RKO (cell line): ENCODE results near the gene NUFIP2.
"Not testable (repeated sequence)": the region's sequence is repeated elsewhere in the genome, so short reads cannot be mapped to it uniquely, and the experiment has no call there.

Source experiments
- DNase-seq: peaks from one replicate; pipeline ENCODE4 v3.0.0-alpha.2; 2016; ENCODE audit warnings: low spot score

Gene NUFIP2

DNA sequence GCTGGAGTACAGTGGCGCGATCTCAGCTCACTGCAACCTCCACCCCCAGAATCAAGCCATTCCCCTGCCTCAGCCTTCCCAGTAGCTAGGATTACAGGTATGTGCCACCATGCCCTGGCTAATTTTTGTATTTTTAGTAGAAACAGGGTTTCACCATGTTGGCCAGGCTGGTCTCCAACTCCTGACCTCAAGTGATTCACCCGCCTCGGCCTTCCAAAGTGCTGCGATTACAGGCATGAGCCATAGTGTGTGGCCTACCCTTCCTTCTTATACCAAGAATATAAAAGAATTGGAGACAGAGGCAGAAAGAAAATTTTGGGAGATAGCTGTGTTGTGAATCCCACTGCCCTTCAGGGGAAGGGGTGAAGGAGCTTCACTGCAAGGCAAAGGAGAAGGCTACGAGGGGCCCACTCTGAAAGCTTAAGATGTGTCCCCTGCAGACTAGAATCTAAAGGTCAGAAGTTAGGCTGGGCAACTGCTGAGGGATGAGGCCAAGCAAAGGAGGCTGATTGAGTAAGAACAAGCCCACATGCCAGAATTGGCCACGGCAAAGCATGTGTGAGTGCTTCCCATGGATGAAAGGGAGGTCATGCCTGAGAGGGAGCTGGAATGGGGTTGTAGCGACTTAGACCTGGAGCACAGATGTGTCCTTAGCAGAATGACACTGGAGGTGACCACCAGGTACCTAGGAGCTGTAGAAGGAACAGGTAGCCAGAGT, 55.7 kb downstream of the NUFIP2 start:
- DNase-seq: no peak

DNA sequence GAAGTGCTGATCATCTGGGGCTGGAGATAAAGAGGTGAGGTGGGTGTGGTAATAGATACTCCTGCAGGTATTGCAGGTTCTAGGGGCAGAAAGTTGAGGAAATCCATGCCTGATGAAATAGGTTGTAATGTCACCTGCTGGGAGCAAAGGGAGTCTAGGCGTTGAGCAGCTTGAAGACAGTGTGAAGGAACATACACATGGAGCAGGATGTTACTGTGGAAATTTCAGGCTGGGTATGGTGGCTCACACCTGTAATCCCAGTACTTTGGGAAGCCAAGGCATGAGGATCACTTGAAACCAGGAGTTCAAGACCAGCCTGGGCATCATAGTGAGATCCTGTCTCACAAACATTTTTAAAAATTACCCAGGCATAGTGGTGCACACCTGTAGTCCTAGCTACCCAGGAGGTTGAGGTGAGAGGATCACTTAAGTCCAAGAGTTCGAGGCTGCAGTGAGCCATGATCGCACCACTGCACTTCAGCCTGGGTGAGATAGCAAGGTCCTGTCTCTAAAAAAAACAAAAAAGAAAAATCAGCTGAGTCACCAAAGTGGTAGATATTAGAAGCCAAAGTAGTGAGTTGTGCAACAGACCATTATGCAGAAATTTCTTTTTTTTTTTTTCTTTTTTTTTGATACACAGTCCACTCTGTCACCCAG, 56.3 kb downstream of the NUFIP2 start:
- DNase-seq: no peak

DNA sequence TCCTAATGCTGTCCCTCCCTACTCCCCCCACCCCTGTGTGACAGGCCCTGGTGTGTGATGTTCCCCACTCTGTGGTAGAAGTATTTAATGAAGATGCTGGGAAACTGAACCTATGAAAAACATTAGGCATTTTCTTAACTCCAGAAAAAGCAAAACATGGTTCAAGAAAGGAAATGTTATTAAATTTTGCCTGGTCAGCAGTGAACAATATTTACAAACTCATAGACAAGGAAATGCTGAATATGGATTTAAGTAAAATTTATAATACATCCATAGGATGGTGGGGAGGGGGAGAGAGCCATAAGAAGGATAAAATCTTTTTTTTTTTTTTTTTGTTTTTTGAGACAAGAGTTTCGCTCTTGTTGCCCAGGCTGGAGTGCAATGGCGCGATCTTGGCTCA, 58.0 kb downstream of the NUFIP2 start:
- no peak for DNase-seq

DNA sequence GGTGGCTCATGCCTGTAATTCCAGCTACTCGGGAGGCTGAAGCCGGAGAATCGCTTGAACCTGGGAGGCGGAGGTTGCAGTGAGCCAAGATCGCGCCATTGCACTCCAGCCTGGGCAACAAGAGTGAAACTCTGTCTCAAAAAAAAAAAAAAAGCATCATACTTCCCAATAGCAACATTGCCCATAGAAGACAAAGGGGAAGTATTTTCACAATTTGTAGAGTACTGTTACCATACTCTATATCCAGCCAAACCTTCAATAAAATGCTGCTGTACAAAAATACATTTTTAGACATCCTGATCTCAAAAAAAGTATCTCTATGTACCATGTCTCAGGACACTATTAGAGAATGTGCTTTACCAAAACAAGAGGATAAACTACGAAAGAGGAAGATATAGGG, 59.0 kb downstream of the NUFIP2 start:
- DNase-seq: not testable (repeated sequence)

DNA sequence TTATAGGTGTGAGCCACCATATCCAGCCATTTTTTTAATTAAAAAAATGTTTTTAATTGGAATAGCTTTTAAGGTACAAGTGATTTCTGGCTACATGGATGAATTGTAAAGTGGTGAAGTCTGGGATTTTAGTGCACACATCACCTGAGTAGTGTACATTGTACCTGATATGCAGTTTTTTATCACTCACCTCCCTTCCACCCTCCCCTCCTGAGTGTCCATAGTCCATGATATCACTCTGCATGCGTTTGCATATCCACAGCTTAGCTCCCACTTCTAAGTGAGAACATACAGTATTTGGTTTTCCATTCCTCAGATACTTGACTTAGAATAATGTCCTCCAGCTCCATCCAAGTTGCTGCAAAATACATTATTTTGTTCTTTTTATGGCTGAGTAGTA, 60.6 kb downstream of the NUFIP2 start:
- no peak for DNase-seq

DNA sequence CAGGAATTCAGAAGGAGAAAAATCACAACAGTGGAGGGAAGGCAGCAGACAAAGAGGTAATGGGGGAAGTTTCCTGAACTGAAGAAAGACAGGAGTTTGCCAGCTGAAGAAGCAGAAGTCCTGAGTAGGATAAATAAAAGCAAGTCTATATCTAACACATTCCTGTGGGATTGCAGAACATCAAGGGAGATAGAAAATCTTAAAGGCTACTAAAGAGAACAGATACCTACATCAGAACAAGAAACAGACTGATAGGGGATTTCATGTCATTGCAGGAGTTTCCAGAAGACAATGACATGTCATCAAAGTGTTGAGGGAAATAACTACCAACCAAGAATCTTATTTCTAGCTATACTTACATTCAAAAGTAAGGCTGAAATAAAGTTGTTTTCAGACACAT, 68.6 kb downstream of the NUFIP2 start:
- DNase-seq: no peak

DNA sequence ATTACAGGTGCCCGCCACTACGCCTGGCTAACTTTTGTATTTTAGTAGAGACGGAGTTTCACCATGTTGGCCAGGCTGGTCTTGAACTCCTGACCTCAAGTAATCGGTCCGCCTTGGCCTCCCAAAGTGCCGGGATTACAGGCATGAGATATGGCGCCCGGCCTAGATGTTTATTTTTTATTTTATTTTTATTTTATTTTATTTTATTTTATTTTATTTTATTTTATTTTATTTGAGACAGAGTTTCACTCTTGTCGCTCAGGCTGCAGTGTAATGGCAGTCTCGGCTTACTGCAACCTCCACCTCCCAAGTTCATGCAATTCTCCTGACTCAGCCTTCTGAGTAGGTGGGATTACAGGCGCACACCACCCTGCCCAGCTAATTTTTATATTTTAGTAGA, 72.6 kb downstream of the NUFIP2 start:
- DNase-seq: not testable (repeated sequence)

DNA sequence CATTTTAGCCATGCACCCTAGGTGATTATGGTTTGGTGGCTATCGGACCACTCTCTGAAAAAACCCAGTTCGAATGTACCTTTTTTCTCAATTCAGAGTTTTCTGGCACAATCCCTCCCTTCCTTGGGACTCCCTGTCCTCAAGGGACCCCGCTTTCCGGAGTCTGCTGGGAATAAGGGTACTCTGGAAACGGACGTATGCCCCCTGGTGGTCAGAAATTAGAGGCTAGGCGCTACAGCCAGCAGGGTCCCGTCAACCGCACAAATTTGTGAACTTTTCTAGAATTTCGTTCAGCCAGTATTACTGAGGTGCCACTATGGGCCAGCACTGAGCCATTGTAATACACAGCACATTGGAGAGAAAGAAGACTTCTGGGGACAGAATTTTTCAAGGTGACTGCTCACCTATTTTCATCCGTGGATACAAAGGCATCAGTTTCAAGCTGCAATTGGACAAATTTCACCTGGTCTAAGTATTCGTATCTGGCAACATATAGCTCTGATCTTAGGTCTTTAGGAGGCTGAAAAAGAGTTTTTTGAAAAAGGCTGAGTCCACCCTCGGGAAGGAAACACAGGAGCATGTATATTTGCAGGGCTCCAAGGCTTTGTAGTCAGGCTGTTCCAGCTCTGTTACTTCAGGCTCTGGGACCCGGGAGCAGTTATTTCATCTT, 74.4 kb downstream of the NUFIP2 start:
- DNase-seq: peak; percentile 87

DNA sequence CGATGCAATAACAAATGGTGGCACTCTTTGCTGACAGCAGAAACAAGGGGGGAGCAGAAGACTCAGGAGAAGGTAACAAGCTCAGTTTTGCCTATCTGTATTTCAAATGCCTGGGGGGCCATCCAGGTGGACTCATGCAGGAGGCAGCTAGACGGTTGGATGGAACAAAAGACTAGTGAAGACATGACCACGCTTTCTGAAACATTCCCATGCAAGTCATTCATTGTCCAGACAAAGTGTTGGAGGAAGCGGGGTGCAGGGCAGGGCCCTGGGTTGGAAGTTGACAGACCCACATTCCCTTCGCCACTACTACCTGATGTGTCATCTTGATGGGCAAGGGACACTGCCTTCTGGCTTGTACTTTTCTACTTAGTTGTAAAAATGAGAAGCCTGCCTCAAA, 77.1 kb downstream of the NUFIP2 start:
- DNase-seq: no peak

DNA sequence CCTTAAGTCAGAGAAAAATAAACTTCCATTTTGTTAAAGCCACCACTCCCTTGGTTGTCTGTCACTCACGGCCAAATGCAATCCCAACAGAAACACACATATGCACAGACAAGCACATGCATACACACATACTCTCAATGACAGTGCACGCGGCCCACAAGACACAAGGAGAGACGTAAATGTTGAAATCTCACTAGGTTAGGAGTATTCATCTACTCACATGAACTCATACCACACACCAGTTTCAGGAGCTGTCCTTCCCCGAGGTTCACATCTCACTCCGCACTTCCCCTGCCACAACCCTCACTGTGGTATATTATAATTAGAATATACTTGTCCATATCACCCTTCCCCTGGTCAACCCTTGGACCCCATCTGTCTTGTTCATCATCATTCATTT, 77.8 kb downstream of the NUFIP2 start:
- no peak for DNase-seq

DNA sequence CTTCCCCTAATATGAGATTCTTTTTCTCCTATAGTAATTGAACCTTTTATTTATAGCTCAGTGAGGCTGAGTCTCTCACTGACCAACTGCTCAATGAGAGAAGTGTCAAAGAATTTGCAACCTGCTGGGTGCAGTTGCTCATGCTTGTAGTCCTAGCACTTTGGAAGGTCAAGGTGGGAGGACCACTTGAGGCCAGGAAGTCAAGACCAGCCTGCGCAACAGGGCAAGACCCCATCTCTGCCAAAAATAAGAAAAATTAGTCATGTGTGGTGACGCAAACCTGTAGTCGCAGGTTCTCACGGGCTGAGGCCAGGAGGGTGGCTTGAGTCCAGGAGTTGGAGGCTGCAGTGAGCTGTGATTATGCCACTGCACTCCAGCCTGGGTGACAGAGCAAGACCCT, 78.2 kb downstream of the NUFIP2 start:
- DNase-seq: no peak

DNA sequence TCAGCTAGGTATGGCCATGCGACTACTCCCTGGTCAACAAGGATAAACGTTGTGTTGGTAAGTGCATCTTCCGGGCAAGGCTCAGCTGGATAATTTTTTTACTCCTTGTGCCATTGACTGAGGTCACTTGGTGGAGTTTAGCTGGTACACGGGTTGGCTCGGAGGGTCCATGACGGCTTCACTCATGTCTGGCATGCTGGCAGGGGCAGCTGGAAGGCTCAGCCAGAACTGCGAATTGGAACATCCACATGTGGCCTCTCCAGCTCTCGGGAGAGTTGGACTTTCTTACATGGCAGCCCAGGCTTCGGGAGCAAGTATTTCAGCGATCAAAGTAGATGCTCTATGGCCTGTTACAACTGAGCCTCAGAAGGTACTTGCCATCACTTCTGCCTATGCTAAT, 78.8 kb downstream of the NUFIP2 start:
- no peak for DNase-seq

DNA sequence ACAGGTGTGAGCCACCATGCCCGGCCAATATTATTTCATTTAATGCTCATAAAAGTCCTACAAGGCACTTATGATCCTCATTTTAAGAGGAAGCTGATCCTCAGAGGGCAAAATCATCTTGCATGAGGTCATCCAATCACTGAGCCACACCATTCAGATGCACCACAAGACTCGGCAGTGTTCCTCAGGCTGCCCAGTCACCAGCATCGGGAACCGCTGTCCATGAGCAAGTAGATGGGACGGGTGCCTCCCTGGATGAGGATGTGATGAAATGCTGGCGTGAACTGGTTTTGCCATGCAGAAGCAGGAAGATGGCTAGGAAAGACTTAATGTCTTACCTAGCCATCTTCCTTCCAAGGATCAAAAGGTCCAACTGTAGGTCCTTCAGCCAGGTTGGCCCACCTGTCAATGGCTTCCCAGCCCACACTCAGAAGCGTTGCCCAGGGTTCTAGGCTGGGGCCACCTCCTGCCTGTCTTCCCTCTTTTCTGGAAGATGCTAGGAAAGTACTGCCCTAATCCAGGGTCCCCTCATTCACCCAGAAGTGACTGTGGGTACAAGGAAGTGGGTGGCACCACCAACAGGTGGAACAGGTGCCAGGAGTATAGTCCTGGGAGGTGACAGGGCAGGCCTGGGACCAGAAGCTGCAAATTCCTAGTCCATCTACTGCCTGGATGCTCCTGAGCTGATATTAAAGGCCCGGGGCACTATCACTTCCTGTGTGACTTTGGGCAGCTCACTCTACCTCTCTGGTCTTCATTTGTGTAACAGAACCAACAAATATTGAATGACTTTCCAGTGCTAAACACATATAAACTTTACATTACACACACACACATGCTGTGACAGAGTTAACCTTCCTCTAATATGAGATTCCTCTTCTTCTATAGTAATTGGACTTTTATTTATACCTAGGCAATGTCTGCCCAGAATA, 79.5 kb downstream of the NUFIP2 start:
- no peak for DNase-seq

DNA sequence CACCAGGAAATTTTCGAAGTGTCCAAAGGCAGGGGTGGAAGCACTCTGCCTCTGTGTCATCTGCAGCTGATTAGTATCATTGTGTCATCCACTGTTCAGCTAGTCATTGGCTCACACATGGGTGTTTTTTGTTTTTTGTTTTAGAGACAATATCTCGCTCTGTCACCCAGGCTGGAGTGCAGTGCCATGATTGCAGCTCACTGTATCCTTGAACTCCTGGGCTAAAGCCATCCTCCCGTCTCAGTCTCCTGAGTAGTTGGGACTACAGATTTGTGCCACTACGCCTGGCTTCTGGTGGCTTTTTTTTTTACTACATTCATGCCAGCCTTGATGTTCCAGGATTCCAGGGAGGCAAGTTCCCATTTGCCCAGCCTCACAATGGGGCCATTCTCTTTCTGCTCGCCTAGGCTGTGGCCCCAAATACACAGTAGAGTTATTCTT, 81.2 kb downstream of the NUFIP2 start:
- peak; percentile 39 for DNase-seq

DNA sequence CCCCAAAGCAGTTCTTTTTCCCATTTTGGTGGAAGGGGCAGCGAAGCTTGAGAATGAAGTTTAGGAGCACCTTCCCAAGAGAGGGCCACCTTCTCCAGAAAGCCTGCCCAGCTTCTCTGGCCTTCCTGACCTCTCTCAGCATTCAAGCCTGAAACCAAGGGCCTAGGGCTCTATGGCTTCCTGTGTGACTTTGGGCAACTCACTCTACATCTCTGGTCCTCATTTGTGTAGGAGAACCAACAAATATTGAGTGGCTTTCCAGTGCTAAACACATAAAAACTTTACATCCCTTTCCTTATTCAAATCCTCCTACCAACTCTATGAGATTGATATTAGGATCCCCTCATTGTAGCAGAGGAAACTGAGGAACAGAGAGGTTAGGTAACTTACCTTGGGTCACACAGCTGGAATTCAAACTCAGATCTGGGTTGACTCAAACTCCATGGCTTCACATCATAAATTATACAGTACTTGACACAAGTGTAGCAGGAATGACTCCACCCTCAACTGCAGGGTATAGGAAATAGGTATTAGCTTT, 81.8 kb downstream of the NUFIP2 start:
- DNase-seq: no peak

DNA sequence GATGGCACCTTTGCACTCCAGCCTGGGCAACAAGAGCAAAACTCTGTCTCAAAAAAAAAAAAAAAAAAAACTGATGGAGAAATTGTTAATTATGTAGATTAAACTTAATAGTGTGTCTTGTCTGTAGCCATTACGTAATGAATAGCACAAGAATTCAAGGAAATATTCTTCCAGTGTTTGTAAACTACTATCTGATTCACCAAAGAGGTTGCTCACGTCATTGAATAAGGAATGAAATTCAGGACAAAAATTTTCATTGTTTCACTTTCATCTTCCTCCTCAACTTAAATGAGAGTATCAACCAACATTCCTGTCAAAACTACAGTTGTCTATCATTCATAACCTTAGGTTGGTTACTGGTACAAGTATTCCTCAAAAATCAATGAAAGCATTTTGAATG, 83.1 kb downstream of the NUFIP2 start:
- no peak for DNase-seq

DNA sequence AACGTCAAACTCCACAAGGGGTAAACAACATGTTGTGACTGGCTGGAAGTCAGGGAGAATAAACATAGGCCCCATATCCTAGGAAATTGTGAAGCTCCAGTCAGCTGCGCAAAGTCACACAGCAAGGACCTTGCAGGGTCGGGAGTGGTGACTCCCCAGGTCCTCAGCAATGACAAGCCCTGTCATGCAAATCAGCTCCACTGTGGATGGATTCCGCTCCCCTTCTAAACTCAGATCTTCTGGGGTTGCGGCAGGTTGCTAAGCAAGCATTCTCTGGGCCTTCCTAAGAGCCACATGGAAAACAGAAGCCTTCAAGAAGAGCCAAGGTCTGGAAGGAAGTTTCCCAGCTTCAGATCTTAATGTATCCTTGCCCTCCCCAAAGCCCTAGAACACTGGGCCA, 84.9 kb downstream of the NUFIP2 start:
- no peak for DNase-seq

DNA sequence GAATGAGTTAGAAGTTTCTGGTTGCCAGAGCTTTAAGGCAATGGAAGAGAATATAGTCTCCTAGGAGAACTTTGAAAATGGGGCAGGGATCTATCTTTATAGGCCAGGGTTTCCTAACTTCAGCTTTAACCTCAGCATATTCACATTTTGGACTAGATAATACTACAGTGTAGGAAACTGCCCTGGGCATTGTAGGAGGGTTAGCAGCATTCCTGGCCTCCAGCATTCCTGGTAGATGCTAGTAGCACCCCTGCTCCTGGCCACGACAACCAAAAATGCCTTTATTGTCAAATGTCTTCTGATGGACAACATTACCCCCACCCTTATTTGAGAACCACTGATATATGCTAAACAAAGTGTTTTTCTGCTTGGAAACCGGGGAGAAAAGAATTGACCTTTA, 86.0 kb downstream of the NUFIP2 start:
- no peak for DNase-seq
